GM19395 (cell line): ENCODE results near the gene TFPI.

Source experiments
- ATAC-seq: cut with Tn5 transposase; IDR thresholded peaks from one replicate; pipeline ENCODE4 v1.9.1; 2021; ENCODE audit warnings: mild to moderate bottlenecking, moderate library complexity; ENCODE audit not compliant: unreplicated experiment

Gene TFPI

DNA sequence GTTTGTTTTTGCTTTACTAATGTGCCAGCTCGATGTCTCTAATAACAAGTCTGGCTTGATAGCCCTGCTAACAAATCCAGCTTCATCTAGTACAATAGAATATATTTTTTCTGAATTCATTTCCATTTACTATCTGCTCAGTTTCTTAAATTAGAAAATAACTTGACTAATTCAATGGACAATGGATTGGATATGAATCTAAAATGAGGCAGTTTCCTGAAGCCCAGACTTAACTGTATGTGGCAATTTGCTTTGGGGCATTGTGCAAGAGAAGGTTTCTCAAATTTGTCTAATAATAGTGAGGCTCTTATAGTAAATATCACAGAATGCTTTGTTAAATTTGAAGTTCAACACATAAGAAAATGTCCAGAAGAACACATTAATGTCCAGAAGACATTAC, 132.0 kb downstream of the TFPI start:
- no peak for ATAC-seq

- no peak for ATAC-seq
Observed at GRCh38 chr2:187421519-187421918, 132.7 kb downstream of the TFPI start.

- no peak for ATAC-seq
Observed at GRCh38 chr2:187419808-187420207, 134.4 kb downstream of the TFPI start.

- ATAC-seq = no peak
Observed at GRCh38 chr2:187415449-187415848, 138.8 kb downstream of the TFPI start.
